Stromal cell of bone marrow (primary cell): ENCODE results near the gene SPTA1.
A peak's percentile ranks its signal among the peaks of the same experiment; 100 is the strongest.
"Not testable (repeated sequence)": the region's sequence is repeated elsewhere in the genome, so short reads cannot be mapped to it uniquely, and the experiment has no call there.

Source experiments
- DNase-seq: peaks from one replicate; pipeline ENCODE4 v3.0.0-alpha.2; 2012; ENCODE audit warnings: low read depth

The SPTA1 gene

DNA sequence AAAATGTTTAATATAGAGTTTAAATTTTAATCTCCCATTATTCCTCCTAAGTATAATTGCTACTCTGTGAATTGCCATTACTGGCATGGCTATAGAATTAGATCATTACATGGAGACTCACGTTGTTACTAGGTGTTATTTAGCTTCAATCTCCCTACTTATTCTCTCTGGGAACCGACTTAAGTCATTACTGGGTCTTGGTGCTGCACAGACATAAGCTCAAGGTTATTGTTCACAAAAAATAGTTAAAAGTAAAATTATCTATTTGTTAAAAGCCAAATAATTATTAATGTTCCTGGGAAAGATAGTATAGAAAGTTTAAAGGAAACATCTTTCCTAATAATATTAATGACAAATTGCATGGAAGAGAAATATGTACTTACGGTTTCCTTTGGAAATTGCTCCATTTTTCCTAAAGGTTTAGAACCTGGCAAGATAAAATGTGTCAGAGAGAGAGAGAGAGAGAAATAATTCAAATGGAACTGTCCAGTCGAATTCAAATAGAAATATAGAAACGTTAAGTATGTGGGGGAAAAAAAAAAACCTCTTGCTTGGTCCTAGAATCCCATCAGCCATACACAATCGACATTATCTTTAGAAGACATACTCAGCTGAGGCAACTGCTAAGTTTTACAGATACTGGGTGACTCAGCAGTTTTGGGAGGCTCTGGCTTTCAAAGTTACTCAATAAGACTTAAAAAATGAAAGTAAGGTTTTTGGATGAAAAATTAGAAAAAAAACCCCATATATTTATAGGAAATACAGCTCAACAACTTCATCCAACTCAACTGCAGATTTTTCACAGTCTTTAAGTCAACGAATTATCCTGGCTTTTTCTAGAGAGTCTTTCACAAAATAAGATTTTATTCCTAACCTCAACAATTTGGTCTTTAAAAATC lies at the start of gene SPTA1:
SPTA1 (minus strand) TSS at position 605 of the 899 bp plus-strand sequence; CDS start at position 407, 198 bp downstream.
- DNase-seq, result peak; percentile 3

DNA sequence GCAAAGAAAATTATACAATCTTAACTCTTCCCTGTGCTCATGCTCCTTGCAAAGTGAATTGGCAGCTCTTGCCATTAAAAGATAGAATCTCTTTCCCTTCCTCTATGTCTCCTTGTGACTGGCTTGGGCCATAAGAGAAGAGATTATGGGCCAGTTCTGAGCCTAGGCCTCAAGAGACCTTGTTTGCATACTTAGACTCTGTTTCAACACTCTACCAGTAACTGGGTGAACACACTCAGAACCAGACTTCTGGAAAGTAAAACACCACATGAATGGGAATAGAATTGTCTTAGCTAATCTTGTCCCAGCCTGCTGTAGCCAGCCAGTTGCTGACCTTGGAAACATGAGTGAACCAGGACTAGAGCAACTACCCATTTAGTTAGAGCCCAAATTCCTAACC lies 49.3 kb upstream of the SPTA1 start:
- DNase-seq, result no peak

DNA sequence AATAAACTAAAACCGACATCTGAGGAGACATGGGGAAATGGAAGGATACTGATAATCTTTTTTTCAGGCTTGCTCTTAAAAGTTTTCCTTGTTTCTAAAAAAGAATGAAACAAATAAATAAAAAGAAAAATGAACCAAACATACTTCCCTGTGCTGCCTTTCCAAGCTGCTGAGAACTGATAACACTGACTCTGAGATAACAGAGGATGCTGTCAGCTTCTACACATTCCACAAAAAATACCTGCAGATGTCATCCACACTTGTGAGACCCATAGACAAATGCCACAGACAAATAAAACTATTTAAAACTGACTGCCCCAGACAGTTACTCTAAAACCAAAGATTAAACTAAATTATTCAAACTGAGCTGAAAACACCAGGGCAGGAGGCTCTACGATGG lies 46.0 kb upstream of the SPTA1 start:
- no peak for DNase-seq

DNA sequence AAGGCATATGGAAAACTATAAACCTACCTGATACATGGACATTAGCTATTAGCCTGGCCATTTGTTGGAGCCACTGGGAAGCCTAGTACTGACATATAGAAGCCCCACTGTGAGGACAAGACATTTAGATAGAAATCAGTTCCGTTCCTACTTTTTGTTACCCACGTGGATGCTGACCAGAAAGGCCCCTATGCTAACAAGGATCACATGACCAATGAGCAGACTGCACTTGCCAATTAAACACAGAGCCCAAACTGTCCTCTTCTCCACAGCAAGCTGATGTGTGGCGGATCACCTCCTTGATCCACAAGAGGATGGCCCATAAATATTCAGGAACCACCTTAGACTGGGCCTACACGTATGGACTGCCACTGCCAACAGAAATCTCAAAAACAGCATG lies 45.2 kb upstream of the SPTA1 start:
- DNase-seq, result no peak

DNA sequence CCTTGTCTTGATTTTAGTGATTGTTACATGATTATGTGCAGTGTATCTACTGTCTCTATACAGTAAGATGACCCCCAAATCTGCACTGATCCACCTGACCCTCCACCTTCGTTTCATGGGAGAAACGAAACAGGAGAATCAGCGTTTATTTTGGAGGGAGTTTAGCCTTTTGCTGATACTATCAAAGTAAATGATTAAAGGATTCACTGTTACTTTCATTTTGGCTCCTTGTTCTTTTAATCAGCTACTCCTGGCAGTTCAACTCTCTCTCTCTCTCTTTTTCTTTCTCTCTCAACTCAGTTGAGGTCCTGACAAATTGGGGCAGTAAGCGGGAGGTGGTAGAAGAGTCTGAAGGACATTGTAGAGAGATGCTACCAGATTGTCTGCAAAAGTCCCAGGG lies 43.9 kb upstream of the SPTA1 start:
- no peak for DNase-seq

DNA sequence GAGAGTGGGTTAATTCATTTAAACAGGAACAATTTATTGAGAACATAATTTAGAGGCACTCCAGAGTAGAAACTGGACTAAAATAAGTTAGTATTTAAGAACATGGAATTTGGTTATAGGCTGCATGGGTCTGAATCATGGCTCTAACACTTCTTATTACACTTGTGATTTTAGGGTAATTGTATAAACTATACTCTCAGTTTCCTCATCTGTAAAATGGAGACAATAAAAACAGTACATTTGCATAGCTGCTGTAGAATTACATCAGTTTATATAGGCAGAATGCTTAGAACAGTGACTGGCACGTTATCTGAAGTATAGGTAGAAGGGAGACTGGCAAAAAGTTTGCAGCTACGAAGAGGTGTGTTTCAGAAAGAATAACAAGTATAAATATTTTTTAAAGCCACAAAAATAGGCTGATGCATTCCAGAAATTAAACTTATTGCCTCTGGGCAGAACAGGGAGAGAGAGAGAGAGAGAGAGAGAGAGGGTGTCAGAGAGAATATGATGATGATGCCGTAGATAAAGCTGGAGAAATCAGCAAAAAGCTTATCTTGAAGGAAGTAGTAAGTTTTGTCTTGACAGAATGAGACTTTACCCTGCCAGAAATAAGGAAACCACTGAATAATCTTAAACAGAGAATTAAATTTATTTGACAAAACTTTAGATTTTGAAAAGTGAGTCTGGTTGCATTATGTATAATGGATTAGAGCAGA lies 42.2 kb upstream of the SPTA1 start:
- no peak for DNase-seq

DNA sequence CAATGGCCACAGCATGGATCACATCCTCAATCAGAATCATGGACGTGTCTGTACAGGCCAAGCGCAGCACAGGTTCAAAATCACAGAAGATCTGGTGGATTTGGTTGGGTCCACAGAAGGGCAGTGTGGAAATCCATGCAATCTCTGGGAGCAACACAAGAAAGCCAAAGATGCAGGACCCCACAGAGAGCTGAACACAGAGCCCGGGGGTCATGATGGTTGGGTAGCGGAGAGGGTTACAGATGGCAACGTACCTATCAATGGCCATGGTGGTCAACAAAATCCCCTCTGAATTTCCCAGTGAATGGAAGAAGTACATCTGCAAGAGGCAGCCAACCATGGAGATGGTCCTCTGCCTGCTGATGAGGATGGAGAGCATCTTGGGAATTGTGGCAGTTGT lies 37.9 kb upstream of the SPTA1 start:
- DNase-seq, result no peak

DNA sequence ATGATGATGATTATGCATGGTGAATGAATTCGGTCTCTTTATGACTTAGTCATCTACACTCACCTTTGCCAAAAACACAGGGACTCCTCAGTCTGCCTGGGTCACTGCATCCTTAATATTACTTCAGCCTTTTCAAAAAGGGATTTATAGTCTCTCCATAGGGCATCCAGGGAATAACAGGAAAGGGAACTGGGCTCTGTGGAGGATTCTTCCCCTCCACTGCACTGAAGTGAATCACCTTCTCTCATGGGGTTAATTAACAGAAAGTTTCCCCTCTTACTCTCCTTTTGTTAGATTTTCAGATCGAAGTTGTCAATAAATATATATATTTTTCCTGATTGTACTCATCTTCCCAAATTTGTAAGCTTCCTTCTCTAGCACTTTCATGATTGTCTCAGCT lies 34.1 kb upstream of the SPTA1 start, which contains the start of gene OR6K3:
OR6K3 (minus strand) TSS at position 101 of the 400 bp plus-strand sequence. CDS start 2,605 bp downstream, outside the sequence.
- DNase-seq, result no peak

DNA sequence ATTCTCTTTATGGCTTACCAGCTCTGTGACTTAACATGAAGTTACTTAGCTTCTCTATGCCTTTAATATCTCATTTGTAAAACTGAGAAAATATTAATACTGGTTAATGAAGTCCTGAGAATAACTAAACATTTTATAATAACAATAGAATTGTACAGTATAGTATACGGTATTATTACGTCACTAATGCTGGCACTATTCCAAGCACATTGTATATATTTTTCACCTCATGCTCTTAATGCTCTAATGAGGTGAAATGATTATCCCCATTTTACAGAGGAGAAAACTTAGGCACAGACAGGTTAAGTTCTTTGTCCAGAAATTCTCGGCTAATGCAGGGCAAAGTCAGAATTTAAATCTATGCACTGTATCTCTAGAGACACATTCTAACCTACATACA lies 33.1 kb upstream of the SPTA1 start:
- no peak for DNase-seq

DNA sequence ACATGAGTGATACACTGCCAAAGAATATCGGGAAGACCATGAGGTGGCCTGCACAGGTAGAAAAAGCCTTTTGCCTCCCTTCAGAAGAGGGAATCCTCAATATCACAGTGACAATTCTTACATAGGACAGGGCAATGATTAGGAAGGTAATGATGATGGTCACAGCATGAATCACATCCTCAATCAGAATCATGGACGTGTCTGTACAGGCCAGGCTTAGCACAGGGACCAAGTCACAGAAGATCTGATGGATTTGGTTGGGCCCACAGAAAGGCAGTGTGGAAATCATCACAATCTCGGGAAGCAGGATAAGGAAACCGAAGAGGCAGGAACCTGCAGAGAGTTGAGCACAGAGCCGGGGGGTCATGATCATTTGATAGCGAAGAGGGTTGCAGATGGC lies 30.8 kb upstream of the SPTA1 start:
- no peak for DNase-seq

DNA sequence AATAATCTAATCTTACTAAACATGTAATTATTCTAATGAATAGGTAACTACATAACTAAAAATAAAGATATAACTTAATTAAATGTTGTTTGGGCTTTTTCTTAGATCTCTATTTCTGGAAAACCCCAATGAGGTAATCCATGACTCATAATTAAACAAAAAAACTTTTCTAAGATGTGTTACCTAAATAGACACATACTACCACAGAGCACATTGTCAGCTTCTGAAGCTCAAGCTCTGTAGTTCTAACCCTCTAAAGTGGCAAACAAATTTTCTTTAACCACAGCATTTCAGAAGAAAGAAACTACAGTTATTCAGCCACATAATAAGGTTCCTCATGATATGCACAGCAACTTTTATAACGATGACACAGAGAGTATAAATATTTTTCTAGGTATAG lies 29.8 kb upstream of the SPTA1 start:
- DNase-seq, result no peak

DNA sequence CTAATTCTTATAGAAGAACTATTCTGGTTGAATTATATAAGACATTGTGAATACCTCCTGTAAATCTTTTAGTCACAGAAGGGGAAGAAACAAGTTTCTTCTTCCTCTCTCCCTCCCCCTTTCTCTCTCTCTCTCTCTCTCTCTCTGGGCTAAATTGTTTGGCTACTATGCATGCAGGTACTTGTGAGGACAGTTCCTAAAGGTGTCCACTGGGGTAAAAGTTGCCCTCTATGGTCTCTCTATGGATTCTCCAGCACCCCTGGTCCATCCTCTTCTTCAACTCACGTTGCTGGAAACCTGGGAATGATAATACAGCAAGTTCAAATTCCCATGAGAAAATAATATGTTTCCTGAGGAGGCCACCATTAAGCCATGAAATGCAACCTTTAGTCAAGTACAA lies 28.2 kb upstream of the SPTA1 start:
- DNase-seq, result no peak

DNA sequence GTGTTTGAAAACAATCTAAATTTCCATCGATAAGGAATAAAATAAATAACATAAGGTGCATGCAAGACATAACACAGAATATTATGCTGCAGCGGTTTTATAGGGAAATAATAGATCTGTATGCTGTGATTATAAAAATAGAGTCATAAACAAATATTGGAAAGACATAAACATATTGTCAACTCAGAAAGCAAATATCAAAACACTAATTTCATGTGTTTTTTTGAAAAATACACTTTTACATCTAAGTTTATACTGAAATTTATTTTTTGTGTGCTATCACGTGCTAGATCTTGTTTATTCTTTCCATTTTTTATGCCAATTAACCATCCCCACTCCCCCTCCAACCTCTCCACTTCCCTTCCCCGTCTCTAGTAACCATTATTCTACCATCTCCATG lies 24.6 kb upstream of the SPTA1 start:
- no peak for DNase-seq

DNA sequence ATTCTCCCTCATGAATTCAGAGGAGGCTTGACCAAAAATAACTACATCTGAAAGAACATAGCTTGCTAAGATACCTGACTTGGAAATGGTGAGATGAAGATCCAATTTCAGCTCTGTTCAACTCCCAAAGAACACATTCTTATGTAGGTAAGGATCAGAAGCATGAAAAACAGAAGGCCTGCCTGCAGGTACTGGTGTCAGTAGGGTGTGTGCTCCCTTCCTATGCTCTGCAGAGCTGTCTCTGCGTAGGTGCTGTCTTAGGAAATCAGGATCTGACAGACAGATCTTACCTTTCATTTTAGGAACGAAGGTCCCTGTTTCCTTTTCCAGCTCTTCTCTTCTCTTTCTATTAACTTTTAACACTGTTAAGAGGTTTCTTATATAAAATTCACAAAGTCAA lies 19.6 kb upstream of the SPTA1 start:
- no peak for DNase-seq

DNA sequence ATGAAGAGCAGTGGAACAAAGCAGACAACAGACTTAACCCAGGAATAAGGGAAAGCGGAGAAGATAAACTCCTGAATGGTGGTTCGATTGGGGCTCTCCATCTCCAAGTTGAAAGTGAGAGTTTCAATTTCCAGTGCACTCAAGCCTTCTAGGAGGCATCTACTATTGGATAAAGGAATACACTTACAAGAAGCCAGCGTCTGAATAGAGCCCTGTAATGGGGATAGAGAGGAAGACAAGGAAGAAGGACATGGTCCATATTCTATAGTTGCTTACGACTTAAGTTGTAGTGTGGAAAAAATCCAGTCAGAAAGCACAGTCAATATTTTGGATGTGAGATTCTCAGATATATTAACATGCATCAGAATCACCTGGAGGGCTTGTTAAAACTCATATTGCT lies 14.0 kb upstream of the SPTA1 start, which contains the start of gene OR6K2:
OR6K2 (minus strand) TSS at position 101 of the 400 bp plus-strand sequence; CDS start at position 101, 0 bp downstream.
- no peak for DNase-seq

DNA sequence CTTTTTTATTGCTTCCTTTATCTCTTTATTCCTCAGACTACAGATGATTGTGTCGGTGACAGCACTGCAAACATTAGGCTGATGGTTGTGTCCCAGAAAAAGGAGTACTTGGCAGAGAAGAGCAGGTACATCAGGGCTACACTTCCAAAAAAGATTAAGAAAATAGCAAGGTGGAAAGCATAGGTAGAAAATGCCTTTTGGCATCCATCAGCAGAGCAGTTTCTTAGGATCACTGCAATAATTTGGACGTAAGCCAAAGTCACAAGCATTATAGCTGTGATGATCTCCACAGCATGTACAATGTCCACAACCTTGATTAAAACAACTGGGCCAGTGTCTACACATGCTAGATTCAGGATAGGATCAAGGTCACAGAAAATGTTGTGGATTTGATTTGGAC lies 8.1 kb upstream of the SPTA1 start:
- DNase-seq, result no peak

DNA sequence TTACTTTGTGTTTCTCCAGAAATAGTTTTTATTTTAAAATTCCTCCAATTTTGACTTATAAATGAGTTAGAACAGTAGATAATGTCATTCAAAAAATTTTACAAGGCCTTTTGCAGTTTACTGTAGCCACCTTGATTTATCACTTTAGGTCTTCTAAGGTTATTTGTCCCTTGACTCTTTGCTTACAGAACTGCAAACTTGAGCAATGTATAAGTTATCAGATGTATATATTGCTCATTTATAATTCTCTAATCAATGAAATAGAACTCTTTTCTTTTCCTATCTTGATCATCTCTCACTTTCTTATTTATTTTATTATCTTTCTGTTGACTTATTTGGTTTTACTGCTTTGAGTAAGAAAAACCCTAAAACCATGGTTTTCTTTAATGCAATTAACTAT lies 5.8 kb upstream of the SPTA1 start:
- no peak for DNase-seq

DNA sequence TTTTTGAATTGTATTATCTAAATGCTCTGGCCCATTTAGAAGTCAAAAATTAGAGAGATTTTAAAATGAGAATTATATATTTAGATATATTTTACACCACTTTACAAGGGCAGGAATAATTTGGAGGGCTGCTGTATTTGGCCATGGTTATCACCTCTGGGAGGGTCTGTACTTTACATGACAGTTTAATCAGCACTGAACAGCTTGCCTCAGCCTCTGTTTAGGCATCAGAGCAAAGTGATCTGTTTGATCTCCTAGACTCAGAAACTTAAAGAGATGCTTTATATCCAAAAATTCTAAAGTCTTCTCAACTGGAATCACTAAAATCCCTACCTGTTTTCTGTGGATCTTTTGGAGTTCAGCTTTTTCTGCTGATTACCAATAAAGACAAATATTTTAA lies 5.4 kb upstream of the SPTA1 start:
- DNase-seq, result no peak

DNA sequence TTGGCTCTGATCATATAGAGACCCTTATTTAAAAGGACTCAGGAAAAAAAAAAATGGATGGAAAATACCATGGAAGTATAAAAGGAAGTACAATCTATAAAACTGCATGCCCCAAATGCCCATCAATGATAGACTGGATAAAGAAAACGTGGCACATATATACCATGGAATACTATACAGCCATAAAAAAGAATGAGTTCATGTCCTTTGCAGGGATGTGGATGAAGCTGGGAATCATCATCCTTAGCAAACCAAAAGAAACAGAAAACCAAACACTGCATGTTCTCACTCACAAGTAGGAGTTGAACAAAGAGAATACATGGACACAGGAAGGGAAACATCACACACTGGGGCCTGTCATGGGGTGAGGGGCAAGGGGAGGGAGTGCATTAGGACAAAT lies 4.6 kb upstream of the SPTA1 start:
- DNase-seq, result not testable (repeated sequence)

DNA sequence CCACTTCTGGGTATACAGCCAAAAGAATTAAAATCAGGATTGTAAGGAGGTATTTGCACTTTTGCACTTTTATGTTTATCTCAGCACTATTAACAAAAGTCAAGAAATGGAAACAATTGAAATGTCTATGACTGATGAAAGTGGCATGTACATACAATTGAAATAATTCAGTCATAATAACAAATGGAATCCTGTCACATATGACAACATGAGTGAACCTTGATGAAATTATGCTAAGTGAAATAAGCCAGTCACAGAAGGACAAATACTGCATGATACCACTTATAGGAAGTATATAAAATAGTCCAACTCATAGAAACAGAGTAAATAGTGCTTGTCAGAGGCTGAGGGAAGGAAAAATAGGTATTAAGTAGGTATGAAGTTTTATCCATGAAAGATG lies 3.4 kb upstream of the SPTA1 start:
- no peak for DNase-seq

DNA sequence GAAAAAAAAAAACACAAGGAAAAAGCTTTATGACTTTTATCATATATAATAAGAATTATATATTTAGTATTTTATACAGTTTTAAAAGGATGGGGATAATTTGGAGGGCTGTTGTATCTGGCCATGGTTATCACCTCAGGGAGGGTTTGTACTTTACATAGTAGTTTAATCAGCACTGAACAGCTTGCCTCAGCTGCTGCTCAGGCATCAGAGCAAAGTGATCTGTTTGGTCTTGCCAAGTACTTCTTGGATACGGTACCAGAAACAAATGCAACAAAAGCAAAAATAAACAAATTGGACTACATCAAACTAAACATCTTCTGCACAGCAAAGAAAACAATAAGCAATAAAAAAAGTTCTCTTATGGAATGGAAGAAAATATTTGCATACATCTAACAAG lies 2.6 kb upstream of the SPTA1 start:
- DNase-seq, result no peak

DNA sequence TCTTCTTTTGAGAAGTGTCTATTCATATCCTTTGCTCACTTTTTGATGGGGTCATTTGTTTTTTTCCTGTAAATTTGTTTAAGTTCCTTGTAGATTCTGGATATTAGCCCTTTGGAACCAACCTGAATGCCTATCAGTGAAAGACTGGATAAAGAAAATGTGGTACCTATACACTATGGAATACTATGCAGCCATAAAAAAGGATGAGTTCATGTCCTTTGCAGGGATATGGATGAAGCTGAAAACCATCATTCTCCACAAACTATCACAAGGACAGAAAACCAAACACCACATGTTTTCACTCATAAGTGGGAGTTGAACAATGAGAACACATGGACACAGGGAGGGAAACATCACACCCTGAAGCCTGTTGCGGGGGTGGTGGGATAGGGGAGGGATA lies 1.8 kb upstream of the SPTA1 start:
- DNase-seq, result not testable (repeated sequence)

DNA sequence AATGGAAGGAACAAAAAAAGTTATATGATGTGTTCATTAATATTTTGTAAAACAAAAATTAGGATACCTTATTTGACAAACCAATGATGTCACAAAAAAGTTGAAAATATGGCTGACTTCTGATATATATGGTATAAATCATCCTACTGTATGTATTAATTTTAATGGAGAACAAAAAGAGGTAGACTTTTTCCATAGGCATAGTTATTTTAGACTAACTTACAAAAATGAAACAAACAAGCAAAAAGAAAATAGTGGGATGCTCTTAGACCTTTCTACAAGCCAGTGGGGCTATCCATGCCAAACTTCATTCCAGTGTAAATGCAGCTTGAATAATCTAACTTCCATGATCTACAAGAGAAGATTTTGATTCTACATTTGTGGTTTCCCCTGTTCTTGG lies 522 bp upstream of the SPTA1 start:
- no peak for DNase-seq
